ENCODE data around the gene SMPD4. TPM values are rescaled to one million over a fixed set of nuclear protein-coding genes. Genes with fewer than 3 reads are reported as not detected.

The SMPD4 gene
- total and polyA plus RNA-seq, 2 of the 13 experiments (the other 11 are each of a cell fraction or from before 2014, with no cell fraction given): 63.2 to 70.5 TPM

DNA sequence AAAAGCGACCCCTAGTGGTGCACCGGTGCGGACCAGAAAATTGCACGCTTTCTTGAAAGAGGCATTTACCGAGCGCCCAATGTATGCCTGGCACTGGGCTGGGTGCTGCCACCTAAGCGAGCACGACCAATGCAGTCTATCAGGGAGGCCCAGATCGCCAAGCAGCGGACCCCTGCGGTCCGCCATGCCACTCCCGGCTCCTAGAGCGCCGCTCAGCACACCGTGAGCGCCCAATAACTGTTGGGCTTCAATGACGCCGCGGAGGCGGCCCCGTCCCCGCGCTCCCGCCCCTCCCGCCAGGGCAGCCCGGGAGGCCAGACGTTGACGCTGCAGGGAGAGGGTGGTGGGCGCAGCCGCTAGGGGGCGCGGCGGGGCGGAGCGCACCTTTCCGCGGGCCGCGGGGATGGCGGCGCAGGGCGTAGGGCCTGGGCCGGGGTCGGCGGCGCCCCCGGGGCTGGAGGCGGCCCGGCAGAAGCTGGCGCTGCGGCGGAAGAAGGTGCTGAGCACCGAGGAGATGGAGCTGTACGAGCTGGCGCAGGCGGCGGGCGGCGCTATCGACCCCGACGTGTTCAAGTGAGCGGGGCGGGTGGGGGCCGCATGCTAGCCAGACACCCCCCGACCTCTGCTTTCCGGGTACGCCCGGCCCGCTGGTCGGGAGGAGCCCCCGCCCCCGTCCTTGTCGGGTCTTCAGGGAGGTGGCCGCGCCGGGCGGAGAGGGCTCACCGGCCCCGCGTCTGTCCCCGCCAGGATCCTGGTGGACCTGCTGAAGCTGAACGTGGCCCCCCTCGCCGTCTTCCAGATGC lies 679 bp upstream of the SMPD4 start, which contains the start of gene MZT2B (continued):
- TF ChIP-seq ZFY (CRISPR knock-in tag; IDR thresholded peaks at IDR 0.05): peak; percentile 68
- TF ChIP-seq ERF (CRISPR knock-in tag; IDR thresholded peaks at IDR 0.05): 0 out of 2 replicates have a peak, but pooled peaks have one; percentile 11
- TF ChIP-seq, protein P1, sequence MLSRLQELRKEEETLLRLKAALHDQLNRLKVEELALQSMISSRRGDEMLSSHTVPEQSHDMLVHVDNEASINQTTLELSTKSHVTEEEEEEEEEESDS (CRISPR knock-in tag; IDR thresholded peaks at IDR 0.05; ENCODE audit: borderline replicate concordance): 0 out of 2 replicates have a peak, but pooled peaks have one; percentile 70
- 0 out of 2 replicates have a peak, but pooled peaks have one; percentile 69 for TF ChIP-seq PAX8 (CRISPR knock-in tag; IDR thresholded peaks at IDR 0.05; ENCODE audit: borderline replicate concordance)
- 0 out of 2 replicates have a peak, but pooled peaks have one; percentile 27 for TF ChIP-seq FOXP4 (CRISPR knock-in tag; IDR thresholded peaks at IDR 0.05)
- TF ChIP-seq KDM1A (CRISPR knock-in tag; IDR thresholded peaks at IDR 0.05): 0 out of 2 replicates have a peak, but pooled peaks have one; percentile 6
- TF ChIP-seq RARA (CRISPR knock-in tag; IDR thresholded peaks at IDR 0.05): peak; percentile 28; the same call in 1 of the 2 replicates
- peak; percentile 24; the same call in 1 of the 2 replicates for TF ChIP-seq TAF1 (CRISPR knock-in tag; IDR thresholded peaks at IDR 0.05)
- TF ChIP-seq ELF4 (CRISPR knock-in tag; IDR thresholded peaks at IDR 0.05; ENCODE audit: borderline replicate concordance): 0 out of 2 replicates have a peak, but pooled peaks have one; percentile 26
- TF ChIP-seq ZNF331 (CRISPR knock-in tag; IDR thresholded peaks at IDR 0.05): peak; percentile 52; the same call in 1 of the 2 replicates
- peak; percentile 73 to 83 for TF ChIP-seq POLR2A (IDR thresholded peaks at IDR 0.05; ENCODE audit: insufficient read depth in 1 of 2, low read depth in 2 of 2, low read length in 2 of 2)
- TF ChIP-seq DRAP1 (CRISPR knock-in tag; IDR thresholded peaks at IDR 0.05): peak; percentile 56
- peak; percentile 95; the same call in 1 of the 2 replicates for TF ChIP-seq ARID2 (CRISPR knock-in tag; IDR thresholded peaks at IDR 0.05; ENCODE audit: borderline replicate concordance)
- TF ChIP-seq RXRB (CRISPR knock-in tag; IDR thresholded peaks at IDR 0.05; ENCODE audit: borderline replicate concordance): 0 out of 2 replicates have a peak, but pooled peaks have one; percentile 24
- TF ChIP-seq, protein P2, sequence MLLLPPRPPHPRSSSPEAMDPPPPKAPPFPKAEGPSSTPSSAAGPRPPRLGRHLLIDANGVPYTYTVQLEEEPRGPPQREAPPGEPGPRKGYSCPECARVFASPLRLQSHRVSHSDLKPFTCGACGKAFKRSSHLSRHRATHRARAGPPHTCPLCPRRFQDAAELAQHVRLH (CRISPR knock-in tag; IDR thresholded peaks at IDR 0.05; ENCODE audit: borderline replicate concordance, low read depth): peak; percentile 55; the same call in 1 of the 2 replicates
- TF ChIP-seq, protein P3, sequence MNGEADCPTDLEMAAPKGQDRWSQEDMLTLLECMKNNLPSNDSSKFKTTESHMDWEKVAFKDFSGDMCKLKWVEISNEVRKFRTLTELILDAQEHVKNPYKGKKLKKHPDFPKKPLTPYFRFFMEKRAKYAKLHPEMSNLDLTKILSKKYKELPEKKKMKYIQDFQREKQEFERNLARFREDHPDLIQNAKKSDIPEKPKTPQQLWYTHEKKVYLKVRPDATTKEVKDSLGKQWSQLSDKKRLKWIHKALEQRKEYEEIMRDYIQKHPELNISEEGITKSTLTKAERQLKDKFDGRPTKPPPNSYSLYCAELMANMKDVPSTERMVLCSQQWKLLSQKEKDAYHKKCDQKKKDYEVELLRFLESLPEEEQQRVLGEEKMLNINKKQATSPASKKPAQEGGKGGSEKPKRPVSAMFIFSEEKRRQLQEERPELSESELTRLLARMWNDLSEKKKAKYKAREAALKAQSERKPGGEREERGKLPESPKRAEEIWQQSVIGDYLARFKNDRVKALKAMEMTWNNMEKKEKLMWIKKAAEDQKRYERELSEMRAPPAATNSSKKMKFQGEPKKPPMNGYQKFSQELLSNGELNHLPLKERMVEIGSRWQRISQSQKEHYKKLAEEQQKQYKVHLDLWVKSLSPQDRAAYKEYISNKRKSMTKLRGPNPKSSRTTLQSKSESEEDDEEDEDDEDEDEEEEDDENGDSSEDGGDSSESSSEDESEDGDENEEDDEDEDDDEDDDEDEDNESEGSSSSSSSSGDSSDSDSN (CRISPR knock-in tag; IDR thresholded peaks at IDR 0.05): peak; percentile 38
- peak; percentile 48; the same call in 1 of the 2 replicates for TF ChIP-seq ZNF670 (CRISPR knock-in tag; IDR thresholded peaks at IDR 0.05; ENCODE audit: borderline replicate concordance)
- TF ChIP-seq PHF5A (CRISPR knock-in tag; IDR thresholded peaks at IDR 0.05; ENCODE audit: low read depth, unreplicated experiment): peak; percentile 66
- peak; percentile 66; the same call in 1 of the 2 replicates for TF ChIP-seq ZNF614 (CRISPR knock-in tag; IDR thresholded peaks at IDR 0.05; ENCODE audit: borderline replicate concordance)
- TF ChIP-seq, protein P4, sequence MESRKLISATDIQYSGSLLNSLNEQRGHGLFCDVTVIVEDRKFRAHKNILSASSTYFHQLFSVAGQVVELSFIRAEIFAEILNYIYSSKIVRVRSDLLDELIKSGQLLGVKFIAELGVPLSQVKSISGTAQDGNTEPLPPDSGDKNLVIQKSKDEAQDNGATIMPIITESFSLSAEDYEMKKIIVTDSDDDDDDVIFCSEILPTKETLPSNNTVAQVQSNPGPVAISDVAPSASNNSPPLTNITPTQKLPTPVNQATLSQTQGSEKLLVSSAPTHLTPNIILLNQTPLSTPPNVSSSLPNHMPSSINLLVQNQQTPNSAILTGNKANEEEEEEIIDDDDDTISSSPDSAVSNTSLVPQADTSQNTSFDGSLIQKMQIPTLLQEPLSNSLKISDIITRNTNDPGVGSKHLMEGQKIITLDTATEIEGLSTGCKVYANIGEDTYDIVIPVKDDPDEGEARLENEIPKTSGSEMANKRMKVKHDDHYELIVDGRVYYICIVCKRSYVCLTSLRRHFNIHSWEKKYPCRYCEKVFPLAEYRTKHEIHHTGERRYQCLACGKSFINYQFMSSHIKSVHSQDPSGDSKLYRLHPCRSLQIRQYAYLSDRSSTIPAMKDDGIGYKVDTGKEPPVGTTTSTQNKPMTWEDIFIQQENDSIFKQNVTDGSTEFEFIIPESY (CRISPR knock-in tag; IDR thresholded peaks at IDR 0.05): peak; percentile 67; the same call in 1 of the 2 replicates
- 0 out of 2 replicates have a peak, but pooled peaks have one; percentile 54 for TF ChIP-seq TGIF2 (CRISPR knock-in tag; IDR thresholded peaks at IDR 0.05)

All from HepG2 (cell line).